Mucosa of stomach (tissue), 1 donor: ENCODE results near the gene OR52K1.
"Not testable (repeated sequence)": the region's sequence is repeated elsewhere in the genome, so short reads cannot be mapped to it uniquely, and the experiment has no call there.

Source experiments
- H3K27me3 ChIP-seq: one replicate; pipeline ENCODE4 v1.7.0; 2013; ENCODE audit warnings: mild to moderate bottlenecking, low read length; ENCODE audit not compliant: control insufficient read depth, insufficient read depth
- H3K36me3 ChIP-seq: one replicate; pipeline ENCODE4 v1.7.0; 2013; ENCODE audit warnings: low read length; ENCODE audit not compliant: control insufficient read depth, insufficient read depth
- H3K4me1 ChIP-seq: one replicate; pipeline ENCODE4 v1.7.0; 2013; ENCODE audit warnings: mild to moderate bottlenecking, low read length; ENCODE audit not compliant: control insufficient read depth, insufficient read depth
- H3K4me3 ChIP-seq: one replicate; pipeline ENCODE4 v1.7.0; 2013; ENCODE audit warnings: low read length
- H3K9ac ChIP-seq: one replicate; pipeline ENCODE4 v1.7.0; 2013; ENCODE audit warnings: mild to moderate bottlenecking, low read length, moderate library complexity
- H3K9me3 ChIP-seq: one replicate; pipeline ENCODE4 v1.7.0; 2013; ENCODE audit warnings: mild to moderate bottlenecking, low read length, moderate library complexity; ENCODE audit not compliant: control insufficient read depth
- donor health status: Pancreatic carcinoma.

The OR52K1 gene

DNA sequence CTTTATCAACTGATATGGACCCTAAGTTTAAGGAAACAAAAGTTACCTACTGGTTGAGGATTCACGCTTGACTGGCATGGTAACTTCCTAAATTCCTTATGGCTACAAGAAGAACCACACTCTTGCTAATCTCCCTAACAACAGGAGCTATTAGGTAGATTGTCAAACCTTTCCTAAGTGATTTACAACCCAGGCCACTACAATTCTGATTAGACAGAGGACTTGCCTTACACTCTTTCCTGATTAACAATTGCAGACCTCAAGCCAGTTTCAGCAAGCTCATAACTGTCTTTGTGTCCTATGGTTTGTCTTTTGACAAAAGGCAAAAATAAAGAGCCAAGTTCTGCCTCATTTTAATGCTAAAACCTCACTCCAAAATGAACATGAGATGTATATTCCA lies 17.0 kb upstream of the OR52K1 start:
- Histone ChIP-seq H3K36me3 (no peaks in the 10 kb centered on the region), H3K9ac (no peak overlapping the region), H3K27me3 (no peaks in the 10 kb centered on the region), H3K4me3 (no peak overlapping the region), H3K4me1 (no peaks in the 10 kb centered on the region), H3K9me3 (peaks cover 6% of the 10 kb centered on the region)

DNA sequence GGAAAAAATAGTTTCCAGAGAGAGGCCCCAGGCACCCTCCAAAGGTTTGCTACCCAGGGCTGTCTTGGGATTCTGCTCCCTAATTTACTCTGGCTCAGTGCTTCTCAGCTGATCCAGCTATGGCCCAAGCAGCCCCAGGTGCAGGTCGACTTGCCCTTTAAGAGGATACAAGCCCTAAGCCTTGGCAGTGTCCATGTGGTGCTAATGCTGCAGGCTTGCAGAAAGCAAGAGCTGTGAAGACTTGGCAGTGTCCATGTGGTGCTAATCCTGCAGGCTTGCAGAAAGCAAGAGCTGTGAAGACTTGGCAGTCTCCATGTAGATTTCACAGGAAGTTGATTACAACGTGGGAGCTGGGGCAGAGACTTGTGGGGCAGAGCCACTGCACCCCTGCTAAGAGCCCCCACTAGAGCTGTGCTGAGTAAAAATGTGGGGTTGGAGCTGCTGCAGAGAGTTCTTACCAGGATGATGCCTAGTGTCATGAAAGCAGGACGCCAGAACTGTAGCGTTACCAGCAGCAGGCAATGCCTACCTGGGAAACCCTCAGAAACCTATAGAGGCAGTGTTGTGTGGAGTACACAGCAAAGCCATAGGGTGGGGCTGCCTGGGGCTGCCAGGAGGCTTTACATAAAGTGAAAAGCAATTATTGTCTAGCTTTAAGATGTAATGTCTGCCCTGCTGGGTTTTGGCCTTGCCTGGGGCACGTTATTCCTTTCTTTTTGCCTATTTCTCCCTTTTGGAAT lies 16.1 kb upstream of the OR52K1 start:
- H3K4me1 ChIP-seq = no peaks in the 10 kb centered on the region
- H3K9ac ChIP-seq = no peak overlapping the region
- no peaks in the 10 kb centered on the region for H3K27me3 ChIP-seq
- no peak overlapping the region for H3K4me3 ChIP-seq
- H3K36me3 ChIP-seq = no peaks in the 10 kb centered on the region
- peaks cover 6% of the 10 kb centered on the region for H3K9me3 ChIP-seq

DNA sequence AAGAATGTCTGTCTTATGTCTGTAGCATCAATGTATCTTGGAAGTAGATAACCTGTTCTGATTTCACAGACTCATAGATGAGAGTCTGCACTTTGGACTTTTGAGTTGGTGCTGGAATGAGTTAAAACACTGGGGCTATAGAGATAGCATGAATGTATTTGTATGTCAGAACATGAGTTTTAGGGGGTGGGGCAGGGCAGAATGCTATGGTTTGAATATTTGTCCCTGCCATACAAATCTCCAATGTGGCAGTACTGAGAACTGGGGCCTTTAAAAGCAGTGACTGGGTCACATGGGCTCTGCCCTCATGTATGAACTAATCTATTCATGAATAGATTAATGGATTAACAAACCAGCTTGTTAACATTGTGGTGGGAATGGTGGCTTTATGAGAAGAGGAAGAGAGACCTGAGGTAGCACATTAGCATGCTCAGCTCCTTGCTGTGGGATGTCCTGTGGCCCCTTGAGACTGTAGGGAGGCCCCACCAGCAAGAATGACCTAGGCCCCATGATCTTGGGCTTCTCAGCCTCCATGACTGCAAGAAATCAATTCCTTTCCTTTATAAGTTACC lies 15.5 kb upstream of the OR52K1 start:
- H3K9ac ChIP-seq = no peak overlapping the region
- H3K27me3 ChIP-seq = no peaks in the 10 kb centered on the region
- H3K36me3 ChIP-seq = no peaks in the 10 kb centered on the region
- peaks cover 6% of the 10 kb centered on the region for H3K9me3 ChIP-seq
- no peaks in the 10 kb centered on the region for H3K4me1 ChIP-seq
- no peak overlapping the region for H3K4me3 ChIP-seq

DNA sequence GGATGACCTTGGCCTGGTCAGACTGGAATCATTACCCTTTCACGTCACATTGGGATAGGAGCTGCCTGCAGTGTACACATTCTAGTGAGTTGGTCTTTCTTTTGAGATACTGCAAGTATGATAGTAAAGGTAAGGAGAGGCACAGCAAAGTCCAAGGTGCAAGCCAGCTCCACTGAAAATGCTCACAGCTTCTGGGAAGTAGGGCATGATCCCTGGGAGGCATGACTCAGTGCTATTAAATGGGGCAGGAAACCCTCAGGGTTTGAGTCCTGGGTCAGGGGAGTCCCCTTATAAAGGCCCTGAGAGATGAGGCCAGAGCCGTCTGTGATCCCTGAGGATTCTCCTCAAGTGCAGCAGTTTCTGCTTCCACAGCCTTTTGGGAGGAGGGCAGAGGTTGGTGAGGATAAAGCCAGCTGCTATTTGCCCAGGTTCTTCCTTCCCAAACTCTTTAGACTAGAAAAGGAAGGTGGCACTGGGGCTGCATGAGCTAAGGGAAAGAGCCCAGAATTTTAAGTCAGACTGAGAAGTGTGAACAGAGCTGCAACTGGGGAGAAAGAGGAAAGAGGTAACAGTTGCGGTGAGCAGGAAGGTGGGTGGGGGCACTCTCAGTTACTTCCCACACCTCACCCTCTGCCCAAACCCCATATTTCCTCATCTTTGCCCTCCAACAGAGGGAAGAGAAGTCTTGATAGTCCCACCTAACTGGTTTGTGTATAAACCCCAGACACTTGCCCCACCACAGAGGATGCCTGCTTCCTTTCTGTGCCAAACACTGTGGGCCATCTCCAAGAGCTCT lies 14.4 kb upstream of the OR52K1 start:
- no peaks in the 10 kb centered on the region for H3K4me1 ChIP-seq
- H3K27me3 ChIP-seq = no peaks in the 10 kb centered on the region
- no peaks in the 10 kb centered on the region for H3K36me3 ChIP-seq
- no peak overlapping the region for H3K9ac ChIP-seq
- peaks cover 6% of the 10 kb centered on the region for H3K9me3 ChIP-seq
- no peak overlapping the region for H3K4me3 ChIP-seq

DNA sequence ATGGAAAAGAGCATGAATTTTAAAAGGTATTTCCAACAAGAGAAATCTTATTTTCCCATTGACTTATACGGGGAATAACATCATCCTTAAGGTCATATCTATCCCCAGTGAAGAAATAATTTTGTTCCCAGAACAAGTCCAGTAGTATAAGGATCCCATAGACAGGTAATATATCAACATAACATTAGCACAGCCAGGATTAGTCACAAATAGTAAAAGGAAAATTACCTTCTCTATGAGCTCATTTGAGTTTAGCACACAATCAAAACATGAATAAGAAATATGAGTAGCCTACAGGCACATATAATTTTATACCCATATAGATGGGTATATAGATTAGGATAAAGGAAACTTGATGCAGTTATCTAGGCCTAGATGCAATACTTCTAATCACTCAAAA lies 2.8 kb upstream of the OR52K1 start:
- no peaks in the 10 kb centered on the region for H3K4me1 ChIP-seq
- no peaks in the 10 kb centered on the region for H3K9me3 ChIP-seq
- no peak overlapping the region for H3K4me3 ChIP-seq
- H3K27me3 ChIP-seq = no peaks in the 10 kb centered on the region
- H3K36me3 ChIP-seq = no peaks in the 10 kb centered on the region
- no peak overlapping the region for H3K9ac ChIP-seq

DNA sequence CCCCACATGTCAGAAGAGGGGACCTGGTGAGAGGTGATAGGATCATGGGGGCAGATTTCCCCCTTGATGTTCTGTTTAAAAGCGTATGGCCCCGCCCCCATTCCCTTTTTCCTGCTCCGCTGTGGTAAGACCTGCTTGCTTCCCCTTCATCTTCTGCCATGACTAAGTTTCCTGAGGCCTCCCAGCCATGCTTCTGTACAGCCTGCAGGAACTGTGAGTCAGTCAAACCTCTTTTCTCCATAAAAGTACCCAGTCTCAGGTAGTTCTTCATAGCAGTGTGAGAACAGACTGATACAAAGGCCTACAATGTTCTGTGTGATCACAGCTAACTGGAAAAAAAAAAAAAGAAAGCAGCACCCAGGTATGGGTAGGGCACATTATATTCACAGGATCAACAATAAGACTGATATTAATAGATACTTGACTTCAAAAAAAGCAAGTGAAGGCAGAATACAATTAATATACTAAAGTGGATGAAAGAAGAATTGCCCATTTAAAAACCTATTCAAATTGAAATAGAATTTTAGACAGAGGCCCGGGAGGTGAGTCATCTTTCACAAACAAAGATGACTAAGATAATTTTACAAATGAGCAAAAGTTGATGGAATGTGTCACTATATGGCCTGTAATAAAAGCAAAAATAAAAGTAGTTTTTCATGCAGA lies 1.7 kb upstream of the OR52K1 start:
- H3K4me3 ChIP-seq = no peak overlapping the region
- H3K9ac ChIP-seq = no peak overlapping the region
- no peaks in the 10 kb centered on the region for H3K27me3 ChIP-seq
- H3K4me1 ChIP-seq = no peaks in the 10 kb centered on the region
- no peaks in the 10 kb centered on the region for H3K36me3 ChIP-seq
- H3K9me3 ChIP-seq = no peaks in the 10 kb centered on the region

DNA sequence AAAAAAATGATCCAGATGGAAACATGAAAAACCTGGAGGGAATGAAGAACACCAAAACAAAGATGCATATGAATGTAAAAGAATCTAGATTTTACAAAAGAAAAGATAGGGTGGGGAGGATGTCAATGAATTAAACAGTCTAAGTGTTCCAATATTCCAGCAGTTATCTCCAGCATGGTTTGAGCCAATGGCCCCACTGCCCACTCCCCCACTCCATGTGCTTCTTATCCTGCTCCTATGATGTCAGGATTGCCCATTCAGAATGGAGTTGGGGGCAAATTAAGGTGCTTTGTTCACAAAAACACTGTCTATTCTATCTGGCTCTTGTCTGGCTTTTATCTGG lies 1.2 kb upstream of the OR52K1 start:
- Histone ChIP-seq H3K4me1 (no peaks in the 10 kb centered on the region), H3K36me3 (no peaks in the 10 kb centered on the region), H3K4me3 (no peak overlapping the region), H3K9ac (no peak overlapping the region), H3K9me3 (no peaks in the 10 kb centered on the region), H3K27me3 (no peaks in the 10 kb centered on the region)

DNA sequence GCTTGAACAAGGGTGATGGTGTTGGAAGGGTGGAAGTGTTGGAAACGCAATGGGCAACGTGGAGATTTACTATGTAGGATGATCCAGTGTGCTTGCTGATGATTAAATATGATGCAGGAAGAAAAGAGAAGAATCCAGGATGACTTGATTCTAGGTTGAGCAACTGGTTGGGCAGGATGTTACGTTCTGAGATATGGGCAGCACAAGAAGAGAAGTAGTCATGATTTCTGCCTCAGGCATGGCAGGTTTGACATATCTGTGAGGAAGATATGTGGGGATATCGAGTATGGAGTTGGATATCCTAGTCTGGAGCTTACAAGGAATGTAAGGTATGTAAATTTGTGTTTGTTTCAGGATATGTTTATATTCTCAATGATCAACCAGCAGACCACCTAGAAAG lies 1.9 kb downstream of the OR52K1 start:
- H3K4me1 ChIP-seq = no peaks in the 10 kb centered on the region
- no peak overlapping the region for H3K9ac ChIP-seq
- no peaks in the 10 kb centered on the region for H3K9me3 ChIP-seq

DNA sequence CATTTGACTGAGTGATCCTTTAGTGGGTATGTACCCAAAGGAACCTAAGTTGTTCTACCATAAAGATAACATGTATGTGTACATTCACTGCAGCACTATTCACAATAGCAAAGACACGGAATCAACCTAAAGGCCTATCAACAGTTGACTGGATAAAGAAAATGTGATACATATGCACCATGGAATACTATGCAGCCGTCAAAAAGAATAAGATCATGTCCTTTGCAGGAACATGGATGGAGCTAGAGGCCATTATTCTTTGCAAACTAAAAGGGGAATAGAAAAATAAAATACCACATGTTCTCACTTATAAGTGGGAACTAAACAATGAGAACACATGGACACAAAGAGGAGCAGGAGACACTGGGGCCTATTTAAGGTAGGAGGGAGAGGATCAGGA lies 9.0 kb downstream of the OR52K1 start:
- H3K4me3 ChIP-seq, H3K4me1 ChIP-seq, H3K9me3 ChIP-seq, H3K9ac ChIP-seq, H3K27me3 ChIP-seq, H3K36me3 ChIP-seq: not testable (repeated sequence)

More for the DNA sequence above, 1.9 kb downstream of the OR52K1 start:
- no peak overlapping the region for H3K4me3 ChIP-seq
- H3K36me3 ChIP-seq = no peaks in the 10 kb centered on the region
- no peaks in the 10 kb centered on the region for H3K27me3 ChIP-seq

DNA sequence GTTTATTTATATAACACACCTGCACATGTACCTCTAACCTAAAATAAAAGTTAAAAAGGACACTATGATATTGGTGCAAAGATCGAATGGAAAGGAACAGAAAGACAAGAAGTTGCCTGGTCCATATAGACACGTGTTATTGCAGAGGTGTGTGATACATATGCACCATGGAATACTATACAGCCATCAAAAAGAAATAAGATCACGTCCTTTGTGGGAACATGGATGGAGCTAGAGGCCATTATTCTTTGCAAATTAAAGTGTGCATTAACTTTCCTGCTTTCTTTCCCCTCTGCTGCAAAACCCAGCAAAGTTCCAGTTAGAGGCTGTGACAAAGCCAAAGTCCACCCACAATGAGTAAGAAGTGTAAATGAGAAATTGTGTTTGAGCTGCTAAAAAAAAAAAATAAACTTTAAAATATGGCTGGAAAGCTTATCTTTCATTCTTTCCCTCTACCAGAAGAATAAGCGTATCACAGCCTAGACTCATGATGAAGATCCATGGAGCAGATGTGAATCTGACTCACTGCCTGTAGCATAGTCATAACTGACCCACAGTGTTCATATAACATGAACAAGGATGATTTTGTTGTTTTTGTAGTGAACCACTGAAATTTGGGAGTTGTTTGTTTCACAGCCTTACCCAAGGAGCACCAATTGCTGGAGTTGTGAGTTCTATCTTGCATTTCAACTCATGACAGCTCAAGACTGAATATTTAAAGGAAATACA lies 9.6 kb downstream of the OR52K1 start:
- H3K4me3 ChIP-seq = no peak overlapping the region
- peaks cover 6% of the 10 kb centered on the region for H3K27me3 ChIP-seq
- no peak overlapping the region for H3K9ac ChIP-seq
- H3K9me3 ChIP-seq = no peaks in the 10 kb centered on the region
- no peaks in the 10 kb centered on the region for H3K36me3 ChIP-seq
- H3K4me1 ChIP-seq = no peaks in the 10 kb centered on the region

DNA sequence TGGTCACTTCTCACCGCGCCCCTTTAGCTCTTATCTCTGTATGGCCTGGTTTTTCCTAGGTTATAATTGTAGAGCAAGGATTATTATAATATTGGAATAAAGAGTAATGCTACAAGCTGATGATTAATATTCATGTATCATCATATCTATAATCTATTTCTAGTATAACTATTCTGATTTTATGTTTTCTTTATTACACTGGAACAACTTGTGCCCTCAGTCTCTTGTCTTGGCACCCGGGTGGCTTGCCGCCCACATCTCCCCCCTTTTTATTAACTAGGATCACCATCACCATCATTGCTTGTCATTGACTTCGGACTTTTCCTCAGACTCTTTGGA lies 11.0 kb downstream of the OR52K1 start:
- Histone ChIP-seq H3K4me1 (no peaks in the 10 kb centered on the region), H3K9me3 (no peaks in the 10 kb centered on the region), H3K9ac (no peak overlapping the region), H3K4me3 (no peak overlapping the region), H3K36me3 (no peaks in the 10 kb centered on the region), H3K27me3 (peaks cover 6% of the 10 kb centered on the region)
